ENCODE results near the gene TMEM26. TPM values are rescaled to one million over a fixed set of nuclear protein-coding genes. Genes with fewer than 3 reads are reported as not detected.
A peak's percentile ranks its signal among the peaks of the same experiment; 100 is the strongest.

The TMEM26 gene
- total and polyA plus RNA-seq, 2 experiments from 2014 or later, result 1.0 to 1.9 TPM

DNA sequence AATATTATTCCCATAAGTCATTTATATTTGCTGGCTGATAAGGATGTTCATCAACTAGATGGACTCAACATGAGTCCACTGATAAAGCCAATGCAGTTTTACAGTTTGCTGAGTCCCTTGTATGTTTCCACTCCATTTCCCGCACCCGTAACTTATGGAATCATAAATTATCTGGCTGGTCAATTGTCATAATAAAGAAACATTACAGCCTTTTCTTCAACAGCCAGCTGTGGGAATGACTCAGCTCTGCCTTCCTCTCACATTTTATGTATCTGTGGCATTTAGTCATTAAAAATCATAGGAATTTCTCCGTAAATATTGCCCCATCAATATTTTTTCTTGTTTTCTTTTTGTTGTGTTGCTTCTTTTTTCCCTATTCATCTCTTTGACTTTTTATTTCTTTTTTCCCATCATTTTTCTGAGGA lies 22.3 kb upstream of the TMEM26 start (continued):
- TF ChIP-seq ZNF114 (CRISPR knock-in tag; IDR thresholded peaks at IDR 0.05), result no peak
- TF ChIP-seq STAT1 (IDR thresholded peaks at IDR 0.05; ENCODE audit: unreplicated experiment), result no peak
- TF ChIP-seq CTCF (conservative IDR thresholded peaks at IDR 0.05; ENCODE audit: low read depth in 2 of 2), result no peak
- no peak for TF ChIP-seq JUNB (IDR thresholded peaks at IDR 0.05; ENCODE audit: unreplicated experiment)
- TF ChIP-seq CREB1 (CRISPR knock-in tag; IDR thresholded peaks at IDR 0.05; ENCODE audit: low read depth), result no peak

DNA sequence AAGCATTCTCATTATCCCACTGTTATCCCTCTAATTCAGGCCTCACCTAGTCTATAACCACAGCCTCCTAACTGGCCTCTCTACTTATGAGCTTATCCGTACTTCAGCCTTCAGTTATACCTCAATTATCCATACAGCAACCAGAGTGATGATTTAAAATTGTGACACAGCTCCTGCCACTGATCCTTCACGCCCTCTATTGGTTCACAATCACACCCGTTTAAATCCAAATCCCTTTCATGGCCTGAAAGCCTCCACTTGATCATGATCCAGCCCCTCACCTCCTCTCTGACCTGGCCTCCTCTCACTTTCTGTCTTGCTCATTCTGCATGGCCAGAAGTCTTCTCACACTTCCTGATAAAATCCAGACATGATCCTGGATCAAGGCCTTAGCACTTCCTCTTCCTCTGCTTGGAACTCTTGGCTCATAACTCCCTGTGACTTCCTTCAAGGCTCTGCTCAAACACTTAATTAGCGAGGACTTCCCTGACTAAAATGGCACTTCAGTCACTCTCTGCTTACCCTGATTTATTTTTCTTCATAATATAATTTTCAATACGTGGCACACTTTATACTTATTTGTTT lies 19.0 kb upstream of the TMEM26 start:
- Mint-ChIP-seq H3K9me3 (no peaks in the 10 kb centered on the region; the same call in 2 of the 3 replicates), H3K27me3 (ENCODE audit: insufficient read depth, low read depth, poor library complexity) (peaks cover 2% of the 10 kb centered on the region), H3K27ac (no peak overlapping the region), H3K4me1 (peaks cover 10% of the 10 kb centered on the region), H3K36me3 (ENCODE audit: low read depth) (peaks cover 7% of the 10 kb centered on the region; the same call in 2 of the 3 replicates), H3K4me3 (no peak overlapping the region)
- Histone ChIP-seq H2AFZ (peak overlapping the region; percentile 48; the same call in 1 of the 2 replicates), H3K27me3 (ENCODE audit: insufficient read depth) (no peaks in the 10 kb centered on the region), H3K4me2 (no peak overlapping the region), H3K79me2 (replicated peaks; ENCODE audit: insufficient read depth) (no peaks in the 10 kb centered on the region), H3K4me3 (no peak overlapping the region), H3F3A (replicated peaks; ENCODE audit: low read depth) (no peaks in the 10 kb centered on the region), H4K20me1 (replicated peaks; ENCODE audit: insufficient read depth) (no peaks in the 10 kb centered on the region), H3K27ac (ENCODE audit: low read depth) (no peak overlapping the region), H3K4me1 (ENCODE audit: insufficient read depth) (no peaks in the 10 kb centered on the region), H3K9me2 (ENCODE audit: insufficient read depth) (no peaks in the 10 kb centered on the region), H3K36me3 (ENCODE audit: insufficient read depth) (no peaks in the 10 kb centered on the region)
- ATAC-seq (no peak), DNase-seq (ENCODE audit: low spot score) (peak; percentile 15)
- TF ChIP-seq POLR2AphosphoS5 (IDR thresholded peaks at IDR 0.05; ENCODE audit: low read depth), result no peak
- peak; percentile 33 to 62; a peak in 3 of 4 replicates for TF ChIP-seq CTCF (conservative IDR thresholded peaks at IDR 0.05; ENCODE audit: low read depth in 2 of 2)

DNA sequence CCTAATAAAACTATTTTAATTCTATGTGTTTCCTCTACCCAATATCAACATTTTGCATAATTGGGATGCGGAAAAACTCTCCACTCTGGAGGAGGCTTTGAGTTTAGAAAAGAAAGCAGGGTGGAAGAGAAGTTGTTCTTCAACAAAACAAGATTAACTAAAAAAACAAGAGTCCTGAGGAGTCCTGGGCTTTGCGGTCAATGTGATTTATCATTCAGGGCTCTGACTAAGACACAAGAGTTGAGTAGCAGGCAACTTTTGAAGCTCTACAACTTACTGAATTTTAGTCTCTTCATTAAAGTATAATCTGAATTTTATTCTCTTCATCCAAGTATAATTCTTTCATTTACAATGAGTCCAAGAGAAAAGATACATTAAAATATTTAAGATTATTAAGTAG lies 18.3 kb upstream of the TMEM26 start:
- no peak overlapping the region for H3K27ac ChIP-seq (ENCODE audit: low read depth)
- DNase-seq (ENCODE audit: low spot score) (no peak), ATAC-seq (no peak)
- no peak overlapping the region for H2AFZ ChIP-seq
- no peaks in the 10 kb centered on the region for H4K20me1 ChIP-seq (replicated peaks; ENCODE audit: insufficient read depth)
- H3K27me3 ChIP-seq (ENCODE audit: insufficient read depth), result no peaks in the 10 kb centered on the region
- H3F3A ChIP-seq (replicated peaks; ENCODE audit: low read depth), result no peaks in the 10 kb centered on the region
- no peak overlapping the region for H3K4me3 Mint-ChIP-seq
- peaks cover 7% of the 10 kb centered on the region; the same call in 2 of the 3 replicates for H3K36me3 Mint-ChIP-seq (ENCODE audit: low read depth)
- no peaks in the 10 kb centered on the region; the same call in 2 of the 3 replicates for H3K9me3 Mint-ChIP-seq
- H3K79me2 ChIP-seq (replicated peaks; ENCODE audit: insufficient read depth), result no peaks in the 10 kb centered on the region
- H3K27me3 Mint-ChIP-seq (ENCODE audit: insufficient read depth, low read depth, poor library complexity), result peaks cover 2% of the 10 kb centered on the region
- H3K27ac Mint-ChIP-seq, result no peak overlapping the region
- H3K4me1 ChIP-seq (ENCODE audit: insufficient read depth), result no peaks in the 10 kb centered on the region
- peaks cover 10% of the 10 kb centered on the region for H3K4me1 Mint-ChIP-seq
- no peaks in the 10 kb centered on the region for H3K36me3 ChIP-seq (ENCODE audit: insufficient read depth)
- H3K9me2 ChIP-seq (ENCODE audit: insufficient read depth), result no peaks in the 10 kb centered on the region
- H3K4me2 ChIP-seq, result no peak overlapping the region
- H3K4me3 ChIP-seq, result no peak overlapping the region
- TF ChIP-seq ETS1 (IDR thresholded peaks at IDR 0.05) (no peak), CTCF (conservative IDR thresholded peaks at IDR 0.05; ENCODE audit: low read depth in 2 of 2) (no peak), ZNF114 (CRISPR knock-in tag; IDR thresholded peaks at IDR 0.05) (no peak), POLR2AphosphoS5 (IDR thresholded peaks at IDR 0.05; ENCODE audit: low read depth) (no peak), STAT1 (IDR thresholded peaks at IDR 0.05; ENCODE audit: unreplicated experiment) (no peak)

Data from GM23338 (cell line).